ENCODE data around the gene KRT13. TPM values are rescaled to one million over a fixed set of nuclear protein-coding genes. Genes with fewer than 3 reads are reported as not detected.

KRT13 gene
- total RNA-seq = not detected in 2 replicates
- polyA plus RNA-seq = not detected in 2 replicates
- polyA plus RNA-seq (2011; cell fraction: cytosol; rRNA removed) = not detected in 2 replicates
- not detected in 2 replicates for polyA plus RNA-seq (2011; cell fraction: nucleus; rRNA removed)
- polyA plus RNA-seq (2012) = not detected in 2 replicates
- not detected in 2 replicates for polyA minus RNA-seq
- not detected for polyA minus RNA-seq (2011; cell fraction: cytosol; rRNA and poly(A)+ RNA removed)
- polyA minus RNA-seq (2011; cell fraction: nucleus; rRNA and poly(A)+ RNA removed) = not detected in 2 replicates
- not detected for Bru-seq, nascent RNA
- BruChase-seq, experiment 1, labeled RNA remaining after a 6-hour chase = not detected
- BruChase-seq, experiment 2, labeled RNA remaining after a 2-hour chase = not detected
- long read RNA-seq = 0 reads

DNA sequence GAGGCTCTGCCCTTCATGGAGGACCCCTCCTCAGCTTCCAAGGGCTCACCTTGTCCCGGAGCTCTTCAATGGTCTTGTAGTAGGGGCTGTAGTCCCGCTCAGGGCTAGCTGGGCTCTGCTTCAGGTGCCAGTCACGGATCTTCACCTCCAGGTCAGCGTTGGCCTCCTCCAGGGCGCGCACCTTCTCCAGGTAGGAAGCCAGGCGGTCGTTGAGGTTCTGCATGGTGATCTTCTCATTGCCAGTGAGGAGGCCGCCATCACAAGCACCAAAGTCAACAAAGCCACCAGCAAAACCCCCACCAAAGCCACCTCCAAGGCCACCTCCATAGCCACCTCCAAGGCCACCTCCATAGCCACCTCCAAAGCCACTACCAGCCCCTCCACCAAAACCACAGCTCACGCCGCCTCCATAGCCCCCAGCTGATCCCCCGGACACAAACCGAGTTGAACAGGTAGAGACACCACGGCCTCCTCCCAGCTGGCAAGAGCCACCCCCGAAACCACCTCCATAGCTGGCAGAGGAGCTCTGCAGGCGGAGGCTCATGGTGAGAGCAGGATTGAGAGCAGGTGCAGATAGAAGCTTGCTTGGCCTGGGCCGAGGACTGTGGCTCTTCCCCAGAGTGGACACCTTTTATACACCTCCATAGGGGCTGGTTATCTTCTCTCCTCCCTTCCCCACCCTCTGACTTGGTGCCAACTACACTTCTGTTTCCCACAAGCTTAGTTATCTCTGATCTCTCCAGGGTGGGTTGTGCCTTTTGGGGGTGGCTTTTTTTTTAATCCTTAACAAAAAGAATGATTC lies at the start of gene KRT13:
TSS of gene KRT13 (minus strand) at position 606 of the 802 bp plus-strand sequence. CDS start at position 544, 62 bp downstream.
- CTCF ChIA-PET = interaction anchor here (1.3 to 6.3 kb wide), 3 partner anchors 13 to 43 kb away, joined by 3 to 33 read pairs (median 3); no protein-coding TSS in a partner anchor

DNA sequence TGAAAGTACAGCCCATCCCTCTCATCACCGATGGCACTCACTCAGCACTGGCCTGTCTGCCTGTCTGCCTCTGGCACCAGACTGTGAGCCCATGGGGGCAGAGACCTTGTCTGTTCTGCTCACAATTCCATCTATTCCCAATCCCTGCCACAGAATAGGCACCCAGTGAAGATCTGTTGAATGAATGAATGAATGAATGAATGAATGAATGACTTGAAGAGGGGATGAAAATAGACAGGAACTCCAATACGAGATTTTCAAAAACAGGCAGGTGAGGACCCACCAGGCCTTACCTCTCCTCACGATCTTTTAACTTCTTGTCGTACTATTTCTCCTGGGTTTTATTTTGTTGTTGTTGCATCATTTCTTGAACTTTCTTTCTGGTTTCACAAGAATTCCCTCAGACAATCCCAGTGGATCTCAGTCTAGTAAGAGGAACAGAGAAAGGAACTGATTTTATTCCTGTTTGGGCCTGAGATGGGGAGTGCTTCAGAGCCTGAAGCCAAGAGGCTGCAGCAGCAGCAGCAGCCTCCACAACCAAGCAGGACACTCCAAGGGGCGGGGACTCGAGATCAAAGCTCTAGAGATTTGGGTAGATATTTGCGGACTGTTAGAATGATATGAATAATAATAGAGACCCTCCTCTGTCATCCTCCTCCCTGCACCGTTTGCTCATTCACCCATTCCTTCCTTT lies 48.7 kb upstream of the KRT13 start:
- H2AFZ ChIP-seq (ENCODE audit: low read depth, low read length) = no peak overlapping the region
- TF ChIP-seq FOS (IDR thresholded peaks at IDR 0.05; ENCODE audit: borderline replicate concordance, insufficient read depth, low read length) (no peak), MYC (IDR thresholded peaks at IDR 0.05; ENCODE audit: low read depth, low read length) (no peak), POLR2AphosphoS5 (IDR thresholded peaks at IDR 0.05; ENCODE audit: insufficient read depth, low read depth, low read length) (no peak), EZH2 (IDR thresholded peaks at IDR 0.05; ENCODE audit: borderline replicate concordance, low read depth, low read length, severe bottlenecking) (no peak)
- TF ChIP-seq, protein P1, sequence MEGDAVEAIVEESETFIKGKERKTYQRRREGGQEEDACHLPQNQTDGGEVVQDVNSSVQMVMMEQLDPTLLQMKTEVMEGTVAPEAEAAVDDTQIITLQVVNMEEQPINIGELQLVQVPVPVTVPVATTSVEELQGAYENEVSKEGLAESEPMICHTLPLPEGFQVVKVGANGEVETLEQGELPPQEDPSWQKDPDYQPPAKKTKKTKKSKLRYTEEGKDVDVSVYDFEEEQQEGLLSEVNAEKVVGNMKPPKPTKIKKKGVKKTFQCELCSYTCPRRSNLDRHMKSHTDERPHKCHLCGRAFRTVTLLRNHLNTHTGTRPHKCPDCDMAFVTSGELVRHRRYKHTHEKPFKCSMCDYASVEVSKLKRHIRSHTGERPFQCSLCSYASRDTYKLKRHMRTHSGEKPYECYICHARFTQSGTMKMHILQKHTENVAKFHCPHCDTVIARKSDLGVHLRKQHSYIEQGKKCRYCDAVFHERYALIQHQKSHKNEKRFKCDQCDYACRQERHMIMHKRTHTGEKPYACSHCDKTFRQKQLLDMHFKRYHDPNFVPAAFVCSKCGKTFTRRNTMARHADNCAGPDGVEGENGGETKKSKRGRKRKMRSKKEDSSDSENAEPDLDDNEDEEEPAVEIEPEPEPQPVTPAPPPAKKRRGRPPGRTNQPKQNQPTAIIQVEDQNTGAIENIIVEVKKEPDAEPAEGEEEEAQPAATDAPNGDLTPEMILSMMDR (IDR thresholded peaks at IDR 0.05; ENCODE audit: extremely low read depth in 1 of 2, insufficient read depth in 1 of 2, low read depth in 1 of 2, low read length in 2 of 2) = no peak
- TF ChIP-seq, protein P2, sequence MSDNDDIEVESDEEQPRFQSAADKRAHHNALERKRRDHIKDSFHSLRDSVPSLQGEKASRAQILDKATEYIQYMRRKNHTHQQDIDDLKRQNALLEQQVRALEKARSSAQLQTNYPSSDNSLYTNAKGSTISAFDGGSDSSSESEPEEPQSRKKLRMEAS (IDR thresholded peaks at IDR 0.05; ENCODE audit: insufficient read depth, insufficient read length) = no peak
- no peaks in the 10 kb centered on the region for H3K9me1 ChIP-seq (replicated peaks; ENCODE audit: control insufficient read depth, extremely low read depth, insufficient read depth, low read length)
- H4K20me1 ChIP-seq (replicated peaks; ENCODE audit: control insufficient read depth, extremely low read depth, insufficient read depth, low read length) = no peaks in the 10 kb centered on the region
- no peak for DNase-seq (ENCODE audit: low read depth, low spot score)
- no peak overlapping the region for H3K4me3 ChIP-seq (replicated peaks in 1 of 3; ENCODE audit: insufficient read depth in 1 of 3, low read depth in 1 of 3, low read length in 3 of 3)
- H3K9ac ChIP-seq (replicated peaks; ENCODE audit: extremely low read depth, insufficient read depth, low read length) = no peak overlapping the region
- POLR2A ChIA-PET = no interaction called here
- no peak overlapping the region for H3K4me2 ChIP-seq (ENCODE audit: insufficient read depth, low read length)
- H3K27me3 ChIP-seq (ENCODE audit: control insufficient read depth in 2 of 2, insufficient read depth in 2 of 2, low read length in 2 of 2) = peaks cover 1 to 6% of the 10 kb centered on the region in 2 experiments
- peaks cover 11% of the 10 kb centered on the region for H3K4me1 ChIP-seq (ENCODE audit: control insufficient read depth, extremely low read depth, insufficient read depth, low read length)
- CTCF ChIA-PET = interaction anchor here (0.7 to 9.2 kb wide), 8 partner anchors 10 to 114 kb away, joined by 3 to 369 read pairs (median 6); partner anchors contain the start of genes KRT35 and KRT36
- H3K79me2 ChIP-seq (ENCODE audit: control insufficient read depth, insufficient read depth, low read length) = no peaks in the 10 kb centered on the region
- FAIRE-seq = no peak
- intact Hi-C loops (cut with micrococcal nuclease) = no loop called here
- no peaks in the 10 kb centered on the region for H3K36me3 ChIP-seq (ENCODE audit: control insufficient read depth in 2 of 2, extremely low read depth in 1 of 2, insufficient read depth in 2 of 2, low read length in 2 of 2)
- no TSS peak for BruUV-seq (replicated peaks)
- no peak overlapping the region for H3K27ac ChIP-seq (ENCODE audit: insufficient read depth, low read depth, low read length)
- no peaks in the 10 kb centered on the region for H3K9me3 ChIP-seq (replicated peaks; ENCODE audit: control insufficient read depth, insufficient read depth, low read length)
- dilution Hi-C loops (cut with MboI; ENCODE audit: extremely low pct_ligation_motif_present, low sequenced_read_pairs) = no loop called here

More for the DNA sequence above, at the start of gene KRT13:
- Histone ChIP-seq H3K9ac (replicated peaks; ENCODE audit: extremely low read depth, insufficient read depth, low read length) (no peak within 1 kb of the TSS), H3K9me3 (replicated peaks; ENCODE audit: control insufficient read depth, insufficient read depth, low read length) (no peaks in the 10 kb centered on the region), H3K27ac (ENCODE audit: insufficient read depth, low read depth, low read length) (no peak within 1 kb of the TSS), H3K4me1 (ENCODE audit: control insufficient read depth, extremely low read depth, insufficient read depth, low read length) (peaks cover 2% of the 10 kb centered on the region), H3K79me2 (ENCODE audit: control insufficient read depth, insufficient read depth, low read length) (no peaks in the 10 kb centered on the region), H3K9me1 (replicated peaks; ENCODE audit: control insufficient read depth, extremely low read depth, insufficient read depth, low read length) (no peaks in the 10 kb centered on the region), H3K27me3 (ENCODE audit: control insufficient read depth in 2 of 2, insufficient read depth in 2 of 2, low read length in 2 of 2) (no peaks in the 10 kb centered on the region), H3K36me3 (ENCODE audit: control insufficient read depth in 2 of 2, extremely low read depth in 1 of 2, insufficient read depth in 2 of 2, low read length in 2 of 2) (no peaks in the 10 kb centered on the region), H3K4me2 (ENCODE audit: insufficient read depth, low read length) (no peak within 1 kb of the TSS), H2AFZ (ENCODE audit: low read depth, low read length) (no peak within 1 kb of the TSS), H4K20me1 (replicated peaks; ENCODE audit: control insufficient read depth, extremely low read depth, insufficient read depth, low read length) (no peaks in the 10 kb centered on the region), H3K4me3 (replicated peaks in 1 of 3; ENCODE audit: insufficient read depth in 1 of 3, low read depth in 1 of 3, low read length in 3 of 3) (no peak within 1 kb of the TSS)
- POLR2A ChIA-PET = no interaction called here
- no peak for FAIRE-seq
- intact Hi-C loops (cut with micrococcal nuclease) = no loop called here
- dilution Hi-C loops (cut with MboI; ENCODE audit: extremely low pct_ligation_motif_present, low sequenced_read_pairs) = no loop called here
- no peak for DNase-seq (ENCODE audit: low read depth, low spot score)
- no TSS peak for BruUV-seq (replicated peaks)
- TF ChIP-seq, protein P2 (IDR thresholded peaks at IDR 0.05; ENCODE audit: insufficient read depth, insufficient read length) = no peak
- no peak for TF ChIP-seq JUN (IDR thresholded peaks at IDR 0.05; ENCODE audit: borderline replicate concordance, insufficient read depth, insufficient read length, low read depth)
